Testis (tissue), 3 donors: ENCODE measurements around the gene TSC22D2. TPM values are rescaled to one million over a fixed set of nuclear protein-coding genes. Genes with fewer than 3 reads are reported as not detected.

Experiments used
- DNase-seq: peaks from one replicate; pipeline ENCODE4 v3.0.0-alpha.2; 2019
- H3K27ac ChIP-seq, 2 donors: fragments of 200-600 bp; sonication (generic); one replicate each; pipeline ENCODE4 v1.5.1; 2019
- H3K27me3 ChIP-seq: fragments of 200-600 bp; sonication (generic); one replicate; pipeline ENCODE4 v1.5.1; 2019
- H3K36me3 ChIP-seq: fragments of 200-600 bp; sonication (generic); one replicate; pipeline ENCODE4 v1.5.1; 2017; ENCODE audit warnings: low read depth; ENCODE audit errors: missing control alignments
- H3K4me1 ChIP-seq: fragments of 200-600 bp; sonication (generic); one replicate; pipeline ENCODE4 v1.5.1; 2019
- H3K4me3 ChIP-seq, 2 donors: fragments of 200-600 bp; sonication (generic); one replicate each; pipeline ENCODE4 v1.5.1; 2017 to 2019
- H3K9me3 ChIP-seq: fragments of 200-600 bp; sonication (generic); one replicate; pipeline ENCODE4 v1.5.1; 2017
- POLR2A ChIP-seq: fragments of 450-650 bp; IDR thresholded peaks from one replicate; pipeline ENCODE4 v1.6.1; 2017; ENCODE audit warnings: antibody characterized with exemption, mild to moderate bottlenecking, moderate library complexity
- WGBS, 2 donors: methylation state at CpG; one replicate each; pipeline ENCODE4 v1.1.5; 2018; 5-methylcytosine and 5-hydroxymethylcytosine counted together
- intact Hi-C: fragments of 100-400 bp; cut with DNase I; formaldehyde crosslinking; loops from one replicate; pipeline ENCODE4 v1.15.1; 2023; ENCODE audit warnings: low total_unique reads
- polyA plus RNA-seq: library from polyadenylated mRNA; stranded (reverse); fragments of 350-450 nt; fragmentation: Illumina TruSeq; extraction: RNeasy Lipid Tissue Mini Kit (QIAGEN cat#74804); gene quantifications from one replicate; pipeline ENCODE4 v1.2.3, GENCODE V29; 2014; ENCODE audit warnings: low read depth, low replicate concordance; ENCODE audit not compliant: insufficient read depth
- total RNA-seq, 2 donors: library from RNA; depleted of rRNA; stranded (reverse); fragments of >200 nt; gene quantifications; one replicate each; pipeline ENCODE4 v1.2.3, GENCODE V29; 2016
- TF ChIP-seq, protein P1 (sequence below), 3 experiments: fragments of 450-650 bp in 2 of 3; fragments of 200-600 bp in 1 of 3; sonication (generic) in 1 of 3; IDR thresholded peaks; one replicate each; pipeline ENCODE4 v1.5.1; 2016 to 2019; ENCODE audit warnings: antibody characterized with exemption in 3 of 3, mild to moderate bottlenecking in 2 of 3, moderate library complexity in 1 of 3

TSC22D2 gene
- total and polyA plus RNA-seq, 3 donors from 2014 or later: 37.7 to 47.0 (median 43.7) TPM

DNA sequence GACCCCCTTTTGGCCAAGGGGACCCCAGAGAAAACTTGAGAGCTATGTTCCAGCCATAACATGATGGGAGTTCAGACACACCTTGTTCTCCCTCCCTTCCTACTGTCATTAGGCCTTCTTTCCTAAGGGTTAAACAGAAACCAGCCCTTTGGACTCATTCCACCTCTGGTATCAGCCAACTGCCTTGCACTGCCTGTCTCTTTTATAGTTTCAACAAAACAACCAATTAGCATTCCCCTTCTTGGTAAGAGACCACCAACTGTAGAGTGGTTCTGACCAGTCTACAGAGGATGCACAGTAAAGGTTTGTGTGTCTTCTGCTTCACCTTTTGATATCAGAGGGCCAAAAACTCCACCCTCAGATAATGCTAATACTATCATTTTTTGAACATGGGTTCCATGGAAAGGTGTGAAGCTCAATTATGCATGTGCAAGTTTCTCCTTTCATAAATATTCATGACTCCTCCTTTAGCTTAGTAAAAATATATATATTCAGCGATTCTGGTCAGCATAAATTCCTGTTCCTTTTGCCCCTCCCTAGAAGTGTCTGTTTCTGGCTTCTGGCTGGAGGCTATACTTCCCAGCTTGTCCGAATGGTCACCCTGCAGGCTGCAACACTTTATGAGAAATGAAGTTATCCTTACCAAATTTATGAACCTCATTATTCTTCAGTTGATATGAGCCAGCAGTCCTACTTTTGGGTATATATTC lies 82.3 kb downstream of the TSC22D2 start:
- DNase-seq: no peak
- TF ChIP-seq, protein P1, sequence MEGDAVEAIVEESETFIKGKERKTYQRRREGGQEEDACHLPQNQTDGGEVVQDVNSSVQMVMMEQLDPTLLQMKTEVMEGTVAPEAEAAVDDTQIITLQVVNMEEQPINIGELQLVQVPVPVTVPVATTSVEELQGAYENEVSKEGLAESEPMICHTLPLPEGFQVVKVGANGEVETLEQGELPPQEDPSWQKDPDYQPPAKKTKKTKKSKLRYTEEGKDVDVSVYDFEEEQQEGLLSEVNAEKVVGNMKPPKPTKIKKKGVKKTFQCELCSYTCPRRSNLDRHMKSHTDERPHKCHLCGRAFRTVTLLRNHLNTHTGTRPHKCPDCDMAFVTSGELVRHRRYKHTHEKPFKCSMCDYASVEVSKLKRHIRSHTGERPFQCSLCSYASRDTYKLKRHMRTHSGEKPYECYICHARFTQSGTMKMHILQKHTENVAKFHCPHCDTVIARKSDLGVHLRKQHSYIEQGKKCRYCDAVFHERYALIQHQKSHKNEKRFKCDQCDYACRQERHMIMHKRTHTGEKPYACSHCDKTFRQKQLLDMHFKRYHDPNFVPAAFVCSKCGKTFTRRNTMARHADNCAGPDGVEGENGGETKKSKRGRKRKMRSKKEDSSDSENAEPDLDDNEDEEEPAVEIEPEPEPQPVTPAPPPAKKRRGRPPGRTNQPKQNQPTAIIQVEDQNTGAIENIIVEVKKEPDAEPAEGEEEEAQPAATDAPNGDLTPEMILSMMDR (IDR thresholded peaks at IDR 0.05): no peak
- no peak for TF ChIP-seq POLR2A
- Histone ChIP-seq H3K36me3 (no peaks in the 10 kb centered on the region), H3K4me3 (no peak overlapping the region), H3K9me3 (no peaks in the 10 kb centered on the region), H3K27me3 (no peaks in the 10 kb centered on the region), H3K4me1 (no peaks in the 10 kb centered on the region), H3K27ac (no peak overlapping the region)
- intact Hi-C loops: loop anchor here (10.0 kb wide), 1 partner anchor 266 kb away; no protein-coding TSS in a partner anchor
- WGBS, 2 donors: 94% methylated on average over 2 of the region's 2 CpGs

DNA sequence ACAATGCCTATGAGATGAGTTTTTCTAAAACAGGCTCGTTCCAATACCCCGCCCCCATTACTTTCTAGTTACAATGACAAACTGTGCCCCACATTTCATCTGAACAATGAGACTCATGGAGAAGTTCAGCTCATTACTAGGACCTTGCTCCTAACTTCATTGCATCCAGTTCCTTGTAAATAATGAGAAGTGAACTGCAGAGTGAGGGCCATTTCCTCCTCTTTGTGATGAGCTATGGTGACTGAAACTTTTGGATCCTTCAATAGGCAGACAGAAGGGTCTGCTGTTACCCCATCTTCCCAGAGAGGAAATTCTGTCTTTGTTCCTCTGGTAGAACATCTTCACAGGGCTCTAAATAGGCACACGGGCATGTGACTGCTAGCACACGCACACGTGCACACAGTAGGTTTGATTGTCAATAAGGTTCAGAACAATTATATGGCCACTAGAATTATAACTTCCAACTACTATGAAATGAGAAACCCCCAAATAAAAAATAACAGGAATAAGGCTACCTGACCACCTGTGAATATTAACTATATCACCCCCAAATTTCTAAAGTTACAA lies 86.4 kb downstream of the TSC22D2 start:
- Histone ChIP-seq H3K4me3 (no peak overlapping the region), H3K9me3 (no peaks in the 10 kb centered on the region), H3K4me1 (no peaks in the 10 kb centered on the region), H3K36me3 (no peaks in the 10 kb centered on the region), H3K27me3 (no peaks in the 10 kb centered on the region), H3K27ac (no peak overlapping the region)
- intact Hi-C loops: loop anchor here (10.0 kb wide), 1 partner anchor 270 kb away; no protein-coding TSS in a partner anchor
- TF ChIP-seq, protein P1 (IDR thresholded peaks at IDR 0.05): no peak
- no peak for TF ChIP-seq POLR2A
- WGBS, 2 donors: 85 to 90% methylated on average over 5 of the region's 5 CpGs
- no peak for DNase-seq

DNA sequence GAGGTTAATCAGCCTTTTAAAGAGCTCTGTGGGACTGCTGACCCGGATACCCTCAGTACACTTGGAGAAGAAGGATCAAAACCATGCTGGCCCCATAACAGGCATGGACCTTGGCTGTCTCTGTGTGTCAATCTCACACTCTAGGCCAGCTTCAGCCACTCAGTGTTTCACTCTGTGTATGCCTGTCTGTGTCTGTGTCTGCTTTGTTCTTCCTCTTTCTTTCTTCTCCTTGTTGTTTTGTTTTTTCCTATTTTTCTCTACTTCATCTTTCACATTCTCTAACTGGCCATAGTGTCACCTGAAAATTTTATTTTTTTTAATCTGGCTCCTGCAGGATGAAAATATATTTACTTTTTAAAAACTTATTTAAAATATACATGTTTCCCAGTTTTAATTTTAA lies 87.1 kb downstream of the TSC22D2 start:
- no peaks in the 10 kb centered on the region for H3K9me3 ChIP-seq
- no peaks in the 10 kb centered on the region for H3K27me3 ChIP-seq
- intact Hi-C loops: loop anchor here (5.0 to 10.0 kb wide), 2 partner anchors 208 to 270 kb away; no protein-coding TSS in a partner anchor
- TF ChIP-seq, protein P1 (IDR thresholded peaks at IDR 0.05): no peak
- no peak for TF ChIP-seq POLR2A
- no peak overlapping the region for H3K4me3 ChIP-seq
- WGBS, 2 donors: 60 to 87% methylated on average over 1 of the region's 1 CpG
- no peaks in the 10 kb centered on the region for H3K36me3 ChIP-seq
- no peak overlapping the region for H3K27ac ChIP-seq
- no peak for DNase-seq
- H3K4me1 ChIP-seq: no peaks in the 10 kb centered on the region

DNA sequence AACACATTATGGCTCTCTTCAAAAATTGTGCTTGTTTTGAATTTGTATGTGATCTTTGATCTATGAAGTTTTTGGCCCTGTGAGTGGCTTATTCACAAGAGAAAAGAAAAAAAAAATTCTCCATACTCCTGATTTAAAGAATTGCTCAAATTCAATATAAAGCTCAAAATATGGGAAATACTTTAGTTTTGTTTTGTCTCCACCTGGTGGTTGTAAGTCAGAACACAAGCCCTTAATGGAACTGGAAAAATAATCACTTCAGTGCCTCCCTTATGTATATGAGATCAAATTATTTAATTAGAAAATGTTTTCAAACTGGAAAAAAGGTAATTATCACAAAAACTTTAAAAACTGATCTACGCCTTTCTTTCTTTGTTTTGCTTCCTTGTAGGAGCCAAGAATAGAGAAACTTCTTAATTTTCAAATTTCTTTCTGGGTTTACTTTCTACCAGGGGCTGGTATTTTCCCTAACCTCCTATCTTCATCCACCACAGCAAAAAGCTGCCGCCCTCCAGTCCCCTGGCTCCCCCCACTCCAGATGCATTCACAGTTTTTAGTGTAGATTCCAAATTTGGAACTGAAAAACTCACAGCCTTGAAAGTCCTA lies 87.6 kb downstream of the TSC22D2 start:
- H3K4me1 ChIP-seq: no peaks in the 10 kb centered on the region
- H3K9me3 ChIP-seq: no peaks in the 10 kb centered on the region
- intact Hi-C loops: loop anchor here (5.0 to 10.0 kb wide), 2 partner anchors 208 to 271 kb away; no protein-coding TSS in a partner anchor
- 28 to 31% methylated on average over 2 of the region's 2 CpGs for WGBS, 2 donors
- H3K4me3 ChIP-seq: no peak overlapping the region
- no peaks in the 10 kb centered on the region for H3K27me3 ChIP-seq
- H3K36me3 ChIP-seq: no peaks in the 10 kb centered on the region
- no peak for DNase-seq
- TF ChIP-seq POLR2A: no peak
- TF ChIP-seq, protein P1 (IDR thresholded peaks at IDR 0.05): peak; percentile 79 to 93 (median 87)
- H3K27ac ChIP-seq: no peak overlapping the region
